Cerebellar nuclear complex (tissue), 1 donor: ENCODE results near the gene SYNDIG1.

ENCODE experiments used
- DNase-seq, 2 experiments: peaks; one replicate each; lab custom pipeline; 2025; lab: John Stamatoyannopoulos, UW

Gene SYNDIG1

DNA sequence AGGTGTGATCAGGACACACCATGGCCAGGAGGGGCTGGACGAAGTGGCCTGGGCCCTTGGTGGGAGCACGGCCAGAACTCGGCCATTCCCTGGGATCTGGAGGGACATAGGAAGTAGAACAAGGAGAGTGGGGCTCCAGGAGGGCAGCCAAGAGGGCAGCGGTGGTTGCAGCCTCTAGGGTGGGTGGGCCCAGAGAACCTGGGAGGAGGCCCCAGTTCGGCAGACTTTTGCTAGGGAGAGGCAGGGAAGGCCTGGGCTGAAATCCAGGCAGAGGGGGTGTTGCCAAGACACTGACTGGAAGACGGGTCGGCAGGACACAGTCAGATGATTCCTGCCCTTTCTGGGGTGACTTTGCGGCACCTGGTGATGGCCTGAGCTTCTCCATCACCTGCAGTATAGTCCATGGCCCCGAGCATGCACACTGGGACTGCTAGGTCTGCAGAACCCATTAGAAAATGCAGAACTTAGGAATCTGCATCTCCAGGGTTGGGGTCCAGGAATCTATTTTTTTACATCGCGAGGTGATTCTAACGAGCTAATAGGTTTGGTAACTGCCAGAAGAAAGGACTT is 224.8 kb downstream of the SYNDIG1 start:
- no peak for DNase-seq

DNA sequence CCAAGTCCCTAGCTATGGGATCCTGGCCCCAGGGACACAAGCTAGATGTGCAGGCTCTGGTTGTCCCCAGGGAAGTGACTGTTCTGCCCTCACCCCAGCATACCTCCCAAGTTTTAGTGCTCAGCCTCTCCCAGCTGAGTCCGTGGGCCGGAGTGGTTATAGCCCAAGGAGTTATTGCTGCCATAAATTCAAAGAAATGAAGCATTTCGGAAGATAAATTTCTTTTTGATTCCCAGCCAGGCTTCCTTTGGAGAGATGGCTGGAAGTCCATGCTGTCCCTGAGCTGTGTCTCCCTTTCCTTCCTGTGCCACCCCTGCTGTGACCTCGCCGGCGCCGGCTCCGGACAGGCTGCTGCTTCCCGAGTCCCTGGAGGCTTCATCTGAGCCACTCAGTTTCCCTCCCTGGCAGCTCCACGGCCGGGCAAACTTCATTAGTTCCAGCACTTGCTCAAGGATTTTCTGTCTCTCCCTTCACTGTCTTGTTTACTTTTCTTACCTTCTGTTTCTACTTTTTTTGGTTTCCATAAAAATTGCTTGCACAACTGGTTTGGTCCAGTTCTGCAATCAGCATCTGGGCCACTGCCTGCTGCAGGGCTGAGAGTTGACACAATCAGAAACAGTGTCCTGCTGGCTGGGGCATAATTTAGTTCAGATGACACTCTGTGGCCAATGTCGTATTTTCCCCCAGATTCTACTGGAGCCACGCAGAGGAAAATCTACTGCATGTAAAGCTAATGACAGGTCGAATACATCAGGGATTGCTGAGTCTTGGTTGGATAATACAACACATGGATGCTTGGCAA is 225.5 kb downstream of the SYNDIG1 start:
- DNase-seq = no peak

- no peak for DNase-seq
Observed at GRCh38 chr20:24695529-24696225, 226.2 kb downstream of the SYNDIG1 start.

DNA sequence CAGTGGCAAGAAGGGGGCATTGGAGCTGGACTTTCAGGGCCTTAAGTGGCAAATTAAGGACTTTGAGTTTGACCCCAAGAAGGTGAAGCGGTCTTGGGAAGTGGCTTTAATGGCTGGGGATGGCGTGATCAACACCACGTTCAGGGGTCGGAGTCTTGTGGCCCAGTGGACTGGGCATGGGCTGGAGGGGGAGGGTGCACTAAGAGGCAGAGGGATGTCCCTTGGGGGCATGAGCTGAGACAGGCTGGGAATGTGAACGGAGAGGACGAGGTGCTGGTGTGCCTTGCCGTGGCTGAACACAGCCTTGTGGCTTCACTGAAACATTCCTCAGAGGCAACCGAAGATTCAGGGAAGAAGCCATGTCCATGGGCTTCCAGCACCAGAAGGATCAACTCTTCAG is 227.0 kb downstream of the SYNDIG1 start:
- no peak for DNase-seq

DNA sequence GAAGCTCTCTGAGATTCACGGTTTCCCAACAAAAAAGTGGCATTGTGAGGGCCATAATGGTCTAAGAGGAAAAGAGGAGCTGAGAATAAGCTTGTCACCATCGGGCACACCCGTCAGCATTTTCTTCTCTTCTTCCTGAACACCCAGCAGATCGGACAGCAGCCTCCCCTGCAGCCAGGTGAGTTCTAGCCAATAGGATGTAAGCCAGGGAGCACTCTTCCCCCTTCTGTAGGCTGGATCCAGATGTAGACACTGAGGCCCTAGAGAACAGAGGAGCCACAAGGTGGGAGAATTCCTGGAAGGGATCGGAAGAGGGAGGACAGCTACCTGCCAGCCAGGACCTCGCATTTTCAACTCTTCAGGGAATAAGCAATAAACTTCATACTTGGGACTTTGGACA is 228.0 kb downstream of the SYNDIG1 start:
- DNase-seq = no peak

DNA sequence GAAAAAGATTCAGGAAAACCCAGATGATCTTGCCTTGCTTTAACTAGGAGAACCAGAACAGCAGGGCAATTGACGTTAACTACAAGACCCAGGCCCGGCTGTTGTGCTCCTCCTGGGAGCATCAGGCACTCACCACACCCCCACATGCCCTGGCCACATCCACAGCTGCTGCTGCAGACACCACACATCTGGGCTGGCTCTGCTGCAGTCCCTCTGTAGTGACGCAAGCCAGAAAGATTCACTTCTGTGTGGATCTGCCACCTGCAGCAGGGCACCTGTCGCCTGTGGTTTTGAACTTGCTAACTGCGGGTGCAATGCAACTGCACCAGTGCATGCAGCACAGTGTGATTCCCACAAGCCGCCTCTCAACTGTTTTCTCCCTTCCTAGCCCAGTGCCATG is 228.8 kb downstream of the SYNDIG1 start:
- no peak for DNase-seq

DNA sequence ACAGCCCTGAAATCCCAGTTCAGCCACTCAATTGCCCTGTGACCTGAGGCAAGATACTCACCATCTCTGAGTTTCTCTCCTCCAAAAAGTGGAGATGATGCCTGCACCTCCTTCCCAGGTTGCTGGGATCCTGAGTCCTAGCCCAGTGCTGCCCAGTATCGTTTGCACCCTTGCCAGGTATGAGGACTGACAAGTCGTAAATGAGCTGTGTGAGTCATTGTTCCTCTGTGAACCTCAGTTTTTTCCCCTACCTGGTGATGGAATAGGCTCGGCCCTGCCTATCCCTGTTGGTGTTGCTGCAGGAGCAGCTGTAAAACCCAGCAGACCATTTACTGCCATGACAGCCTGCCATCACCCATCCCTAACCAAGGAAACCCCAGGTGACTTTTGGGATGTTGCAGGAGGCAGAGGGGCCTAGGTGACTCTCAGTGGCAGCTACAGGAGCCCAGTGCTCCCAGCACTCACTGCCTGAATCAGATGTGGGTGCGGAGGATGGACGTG is 229.3 kb downstream of the SYNDIG1 start:
- DNase-seq = no peak

DNA sequence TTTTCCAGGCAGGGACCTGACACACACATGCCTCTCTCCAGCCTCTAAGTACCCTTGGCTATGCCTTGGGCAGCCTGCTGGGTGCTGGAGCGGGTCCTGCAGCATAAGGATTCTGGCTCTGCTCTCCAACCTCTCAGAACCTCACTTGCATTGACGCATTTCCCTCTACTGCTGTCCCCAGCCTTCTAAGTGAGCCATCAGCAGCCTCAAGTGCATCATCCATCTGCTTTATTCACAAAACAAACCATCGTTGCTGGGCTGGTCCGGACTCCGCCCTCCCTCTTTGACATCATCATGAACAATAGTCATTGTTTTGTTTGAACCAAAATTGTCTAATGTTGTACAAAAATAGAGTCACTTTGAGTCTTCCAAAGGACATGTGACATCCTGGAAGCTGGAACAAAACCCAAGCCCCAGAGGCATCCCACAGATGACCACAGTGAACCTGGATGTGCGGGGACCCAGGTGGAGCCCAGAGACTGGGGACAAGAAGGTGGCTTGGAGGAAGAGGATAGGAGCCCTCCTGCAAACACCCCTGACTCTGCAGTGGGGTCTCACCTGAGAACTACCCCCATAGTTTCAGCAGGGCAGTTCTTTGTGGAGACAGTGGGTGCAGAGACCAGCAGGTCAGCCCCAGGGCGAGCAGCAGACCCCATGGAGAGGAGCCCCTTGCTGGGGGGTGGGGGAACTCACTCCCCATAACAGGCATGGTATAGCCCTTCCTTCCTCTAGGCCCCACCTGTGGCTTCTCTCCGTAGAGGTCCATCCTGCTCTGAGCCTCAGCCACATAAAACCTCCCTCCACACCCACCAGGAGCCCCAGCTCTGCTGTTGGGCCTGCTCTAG is 230.1 kb downstream of the SYNDIG1 start:
- DNase-seq = peak in 1 of 2 experiments; percentile 23

DNA sequence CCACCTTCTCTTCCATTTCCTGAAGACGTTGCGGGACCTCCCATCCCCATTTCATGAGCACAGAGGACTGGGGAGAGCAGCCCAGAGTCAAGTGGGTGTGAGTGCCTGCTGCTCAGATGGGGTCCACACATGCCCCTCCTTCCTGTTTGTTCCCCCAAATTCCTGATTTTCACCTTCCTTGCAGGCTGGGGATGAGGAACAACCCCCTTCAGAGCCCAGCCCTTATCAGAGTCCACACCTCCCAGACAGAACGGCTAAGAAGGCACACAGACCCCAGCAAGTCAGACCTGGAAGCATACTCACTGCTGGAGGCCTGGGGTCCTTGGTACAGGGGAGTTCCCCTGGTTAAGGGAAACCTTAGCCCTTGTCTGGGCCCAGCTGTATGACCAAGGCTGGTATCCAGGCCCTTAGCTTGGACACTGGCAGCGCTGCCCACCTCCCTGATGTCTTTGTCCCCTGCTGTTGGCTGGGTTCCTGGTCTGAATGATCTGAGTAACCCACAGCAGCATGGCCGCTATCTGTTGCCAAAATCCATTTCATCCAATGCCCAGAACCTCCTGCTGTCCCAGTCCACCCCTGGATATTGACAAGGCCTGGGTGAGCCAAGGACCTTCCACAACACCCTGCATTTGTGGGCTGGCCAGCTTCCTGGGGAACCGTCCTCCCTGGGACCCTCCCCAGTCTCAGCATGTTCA is 230.9 kb downstream of the SYNDIG1 start:
- no peak for DNase-seq

GRCh38 chr20:24701027-24701426 is 231.6 kb downstream of the SYNDIG1 start:
- no peak for DNase-seq

DNA sequence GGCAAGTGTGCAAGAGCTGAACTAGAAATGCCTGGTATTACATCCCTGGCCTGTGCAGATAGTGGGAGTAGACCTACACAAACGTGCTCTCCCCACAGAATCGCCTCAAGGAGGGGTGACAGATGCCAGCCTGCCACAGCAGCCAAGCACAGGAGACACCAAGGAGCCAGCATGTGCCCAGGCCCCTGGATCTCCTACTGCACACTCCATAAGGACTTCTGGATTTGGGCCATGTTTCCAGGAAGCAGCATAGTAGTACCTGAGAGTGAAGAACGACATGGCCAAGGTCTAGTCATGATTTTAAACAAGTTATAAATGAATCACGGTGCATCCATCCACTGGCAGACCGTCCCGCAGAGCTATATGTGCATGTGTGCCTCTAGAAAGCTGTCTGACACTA is 232.2 kb downstream of the SYNDIG1 start:
- DNase-seq = no peak

GRCh38 chr20:24702501-24703283 is 233.3 kb downstream of the SYNDIG1 start:
- DNase-seq = no peak

DNA sequence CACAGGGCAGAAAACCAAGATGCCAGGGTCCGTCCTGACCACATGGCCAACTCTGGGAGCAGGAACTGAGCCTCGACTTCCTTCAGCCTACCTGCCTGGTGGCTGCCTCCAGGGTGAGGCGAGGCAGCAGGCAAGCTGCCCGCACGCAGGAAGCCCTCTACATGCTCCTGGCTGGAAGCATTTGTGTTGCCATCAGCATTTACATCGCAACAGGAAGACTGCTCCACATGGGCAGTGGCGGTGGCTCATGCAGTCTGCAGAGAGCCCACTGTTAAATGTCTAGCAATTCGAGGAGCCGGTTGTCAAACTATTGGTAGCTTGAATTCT is 233.8 kb downstream of the SYNDIG1 start:
- DNase-seq = no peak

DNA sequence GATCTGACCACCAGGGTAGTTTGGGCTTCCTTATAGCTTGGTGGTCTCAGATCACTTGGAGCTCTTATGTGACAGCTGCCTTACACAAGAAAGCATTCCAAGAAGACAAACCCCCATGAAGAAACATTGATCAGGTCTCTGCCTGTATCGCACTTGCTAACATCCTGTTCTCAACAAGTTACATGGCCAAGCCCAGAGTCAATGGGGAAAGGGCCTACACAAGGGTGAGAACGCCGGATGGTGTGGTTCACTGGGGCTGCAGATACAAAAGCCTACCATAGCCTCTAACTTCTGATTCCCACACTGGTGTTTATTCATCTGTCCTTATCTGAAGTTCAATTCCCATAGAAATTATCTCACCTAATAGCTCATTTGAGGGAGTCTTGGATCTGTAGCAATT is 235.5 kb downstream of the SYNDIG1 start:
- no peak for DNase-seq

- DNase-seq = no peak
Observed at GRCh38 chr20:24705486-24705885, 236.1 kb downstream of the SYNDIG1 start.

DNA sequence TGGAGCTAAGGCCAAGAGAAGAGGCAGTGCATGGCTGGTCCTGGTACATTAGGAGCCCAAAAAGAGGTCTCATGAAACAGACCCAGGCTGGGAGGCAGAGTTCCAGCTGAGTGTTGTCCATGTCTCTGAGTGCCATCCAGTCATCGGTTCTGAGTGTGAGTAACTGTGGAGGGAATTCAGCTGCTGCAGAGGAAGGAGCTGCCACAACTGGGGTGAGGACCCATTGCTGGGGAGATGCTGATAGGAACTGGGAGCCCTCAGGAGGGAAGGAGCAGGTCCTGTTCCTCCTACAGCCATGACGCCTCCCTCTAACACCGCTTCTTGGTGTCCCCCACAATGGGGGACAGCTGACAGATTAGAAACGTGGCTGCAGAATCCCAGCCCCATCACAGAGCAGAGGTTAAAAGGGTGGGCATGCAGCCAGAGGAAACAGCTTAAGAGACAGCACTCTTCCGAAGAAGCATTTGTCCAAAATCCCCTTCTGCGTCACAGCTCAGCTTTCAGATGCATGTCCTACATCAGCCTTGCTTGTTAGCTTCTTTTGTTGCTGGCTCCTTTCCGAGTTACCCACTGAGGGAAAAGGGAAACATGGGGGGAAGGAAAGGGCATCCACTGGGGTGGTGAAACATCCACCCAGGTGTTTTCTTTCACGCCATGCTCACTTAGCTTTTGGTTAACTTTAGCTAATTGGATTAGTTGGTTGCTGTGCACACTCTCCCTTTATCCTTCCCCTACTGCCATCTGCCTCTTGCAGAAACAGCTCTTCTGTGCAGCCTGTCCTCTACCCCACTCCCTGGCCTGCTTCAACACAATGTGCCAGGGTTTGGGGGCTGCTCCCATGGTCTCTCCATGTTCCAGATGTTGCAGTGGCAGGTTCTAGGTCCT is 239.2 kb downstream of the SYNDIG1 start:
- DNase-seq = no peak
